GM15510 (cell line): Measurements from ENCODE around the gene BRMS1L.

ENCODE experiments used
- POLR2A ChIP-seq: IDR thresholded peaks from 3 replicates; pipeline ENCODE4 v1.6.1; 2011; ENCODE audit warnings: borderline replicate concordance; ENCODE audit not compliant: insufficient read length; ENCODE audit errors: extremely low read depth

The BRMS1L gene

GRCh38 chr14:35879654-35880249, 53.6 kb downstream of the BRMS1L start:
- no peak for TF ChIP-seq POLR2A

GRCh38 chr14:35881280-35881679, 55.1 kb downstream of the BRMS1L start:
- no peak for TF ChIP-seq POLR2A

GRCh38 chr14:35883677-35884293, 57.6 kb downstream of the BRMS1L start:
- no peak for TF ChIP-seq POLR2A

- TF ChIP-seq POLR2A: no peak
These were observed 64.2 kb downstream of the BRMS1L start for GRCh38 chr14:35890308-35890707.

- TF ChIP-seq POLR2A: no peak
These were observed 69.1 kb downstream of the BRMS1L start for GRCh38 chr14:35895256-35895655.

GRCh38 chr14:35897616-35898111, 71.5 kb downstream of the BRMS1L start:
- no peak for TF ChIP-seq POLR2A

- no peak for TF ChIP-seq POLR2A
These were observed 72.2 kb downstream of the BRMS1L start for GRCh38 chr14:35898217-35898775.

- TF ChIP-seq POLR2A: no peak
These were observed 74.6 kb downstream of the BRMS1L start for GRCh38 chr14:35900741-35901140.

- no peak for TF ChIP-seq POLR2A
These were observed 83.5 kb downstream of the BRMS1L start for GRCh38 chr14:35909665-35910064.

- no peak for TF ChIP-seq POLR2A
These were observed 84.1 kb downstream of the BRMS1L start for GRCh38 chr14:35910191-35910590.

- no peak for TF ChIP-seq POLR2A
These were observed 85.0 kb downstream of the BRMS1L start for GRCh38 chr14:35911097-35911496.

- no peak for TF ChIP-seq POLR2A
These were observed 89.0 kb downstream of the BRMS1L start for GRCh38 chr14:35915185-35915584.

GRCh38 chr14:35915775-35916174, 89.6 kb downstream of the BRMS1L start:
- no peak for TF ChIP-seq POLR2A
